AG09309 (cell line): ENCODE measurements around the gene CLPTM1L.

Experiments used
- DNase-seq: peaks from one replicate; pipeline ENCODE4 v3.0.0-alpha.2; 2010; ENCODE audit warnings: low read depth
- H3K4me3 ChIP-seq: 2 replicates; pipeline ENCODE4 v1.5.1; 2011; ENCODE audit warnings: mild to moderate bottlenecking, low read depth, low read length, moderate library complexity; ENCODE audit not compliant: control insufficient read depth
- TF ChIP-seq, protein P1 (sequence below): IDR thresholded peaks from 2 replicates; pipeline ENCODE4 v1.5.1; 2011; ENCODE audit warnings: mild to moderate bottlenecking, low read depth, low read length, inconsistent platforms; ENCODE audit not compliant: insufficient read depth, control insufficient read depth; ENCODE audit errors: missing control alignments

Gene CLPTM1L

DNA sequence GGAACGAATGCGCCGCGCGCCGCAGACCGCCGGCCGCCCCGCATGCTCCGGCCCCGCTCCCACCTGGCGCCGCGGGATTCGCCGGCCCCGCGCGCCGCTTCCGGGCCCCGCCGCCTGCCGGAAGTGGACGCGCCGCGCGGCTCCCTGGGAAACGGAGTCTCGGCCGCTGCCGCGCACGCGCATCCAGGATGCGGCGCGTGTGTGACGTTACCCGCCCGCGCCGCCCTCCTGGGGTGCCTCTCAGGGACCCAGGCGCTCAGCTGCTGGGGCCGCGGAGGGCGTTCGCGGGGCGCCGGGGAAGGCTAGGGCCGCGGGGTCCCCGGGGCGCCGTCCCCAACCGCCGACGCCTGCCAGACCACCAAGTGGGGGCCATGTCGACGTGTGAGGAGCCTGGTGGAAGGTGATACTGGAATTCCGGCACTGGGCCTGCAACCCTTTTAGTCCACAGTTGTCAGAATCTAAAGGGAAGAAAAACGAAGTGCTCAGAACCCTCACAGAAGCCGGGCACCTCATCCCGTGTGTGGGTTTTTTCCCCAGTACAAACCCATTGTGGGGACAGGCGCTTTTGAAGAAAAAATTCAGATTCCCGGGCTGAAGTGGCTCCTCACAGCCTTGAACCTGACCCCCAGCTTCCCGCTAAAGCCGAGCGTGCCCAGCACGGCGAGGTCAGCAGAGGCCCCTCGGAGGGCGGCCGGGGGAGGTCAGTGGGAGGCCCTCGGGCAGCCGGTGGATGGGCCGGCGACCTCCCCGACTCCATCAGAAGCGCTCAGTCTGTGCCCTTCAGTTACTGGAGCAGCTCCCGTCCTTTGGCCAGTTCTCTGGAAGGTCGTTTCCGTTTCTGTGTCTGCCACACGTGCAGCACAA lies at the start of gene CLPTM1L:
TSS of gene CLPTM1L (minus strand) at position 125 of the 864 bp plus-strand sequence. CDS start 258 bp downstream, outside the sequence.
- peak; percentile 33 for DNase-seq
- TF ChIP-seq, protein P1, sequence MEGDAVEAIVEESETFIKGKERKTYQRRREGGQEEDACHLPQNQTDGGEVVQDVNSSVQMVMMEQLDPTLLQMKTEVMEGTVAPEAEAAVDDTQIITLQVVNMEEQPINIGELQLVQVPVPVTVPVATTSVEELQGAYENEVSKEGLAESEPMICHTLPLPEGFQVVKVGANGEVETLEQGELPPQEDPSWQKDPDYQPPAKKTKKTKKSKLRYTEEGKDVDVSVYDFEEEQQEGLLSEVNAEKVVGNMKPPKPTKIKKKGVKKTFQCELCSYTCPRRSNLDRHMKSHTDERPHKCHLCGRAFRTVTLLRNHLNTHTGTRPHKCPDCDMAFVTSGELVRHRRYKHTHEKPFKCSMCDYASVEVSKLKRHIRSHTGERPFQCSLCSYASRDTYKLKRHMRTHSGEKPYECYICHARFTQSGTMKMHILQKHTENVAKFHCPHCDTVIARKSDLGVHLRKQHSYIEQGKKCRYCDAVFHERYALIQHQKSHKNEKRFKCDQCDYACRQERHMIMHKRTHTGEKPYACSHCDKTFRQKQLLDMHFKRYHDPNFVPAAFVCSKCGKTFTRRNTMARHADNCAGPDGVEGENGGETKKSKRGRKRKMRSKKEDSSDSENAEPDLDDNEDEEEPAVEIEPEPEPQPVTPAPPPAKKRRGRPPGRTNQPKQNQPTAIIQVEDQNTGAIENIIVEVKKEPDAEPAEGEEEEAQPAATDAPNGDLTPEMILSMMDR: no peak

DNA sequence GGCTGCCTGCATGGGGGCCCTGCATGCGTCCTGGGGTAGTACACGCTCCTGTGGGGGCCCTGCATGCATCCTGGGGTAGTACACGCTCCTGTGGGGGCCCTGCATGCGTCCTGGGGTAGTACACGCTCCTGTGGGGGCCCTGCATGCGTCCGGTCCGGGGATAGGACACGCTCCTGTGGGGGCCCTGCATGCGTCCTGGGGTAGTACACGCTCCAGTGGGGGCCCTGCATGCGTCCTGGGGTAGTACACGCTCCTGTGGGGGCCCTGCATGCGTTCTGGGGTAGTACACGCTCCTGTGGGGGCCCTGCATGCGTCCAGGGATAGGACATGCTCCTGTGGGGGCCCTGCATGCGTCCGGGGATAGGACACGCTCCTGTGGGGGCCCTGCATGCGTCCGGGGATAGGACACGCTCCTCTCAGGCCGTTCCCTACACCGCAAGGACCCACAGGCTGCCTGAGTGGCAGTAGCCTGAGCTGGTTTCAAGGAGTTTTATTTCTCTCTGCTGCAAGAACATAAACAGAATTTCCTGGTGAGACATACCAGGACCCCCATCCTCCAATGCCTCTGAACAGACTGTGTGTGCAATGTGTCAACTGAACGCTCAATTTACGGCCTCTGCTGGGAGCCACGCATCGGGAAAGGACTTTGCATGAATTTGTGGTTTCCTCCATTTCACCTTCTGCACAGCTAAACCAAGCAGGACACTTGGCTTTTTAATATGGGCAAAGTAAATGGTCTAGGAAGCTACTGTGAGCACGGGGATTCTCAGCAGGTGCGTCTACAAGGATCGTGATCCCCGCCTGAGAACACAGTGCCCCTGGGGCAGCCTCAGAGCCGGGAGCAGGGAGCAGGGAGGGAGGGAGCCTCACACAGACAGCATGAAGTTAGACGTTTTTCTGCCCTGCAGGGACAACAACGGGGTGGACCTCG lies 48.9 kb upstream of the CLPTM1L start:
- DNase-seq: no peak
- no peak overlapping the region for H3K4me3 ChIP-seq

More for the DNA sequence above, at the start of gene CLPTM1L:
- H3K4me3 ChIP-seq: peak within 1 kb of the TSS; percentile 96

GRCh38 chr5:1392801-1393565 lies 48.1 kb upstream of the CLPTM1L start:
- no peak for DNase-seq
- TF ChIP-seq, protein P1: no peak
- no peak overlapping the region for H3K4me3 ChIP-seq

More for the DNA sequence above, 48.9 kb upstream of the CLPTM1L start:
- TF ChIP-seq, protein P1: no peak

- TF ChIP-seq, protein P1: no peak
- no peak for DNase-seq
- H3K4me3 ChIP-seq: no peak overlapping the region
Measured at GRCh38 chr5:1392261-1392660, 47.4 kb upstream of the CLPTM1L start.

DNA sequence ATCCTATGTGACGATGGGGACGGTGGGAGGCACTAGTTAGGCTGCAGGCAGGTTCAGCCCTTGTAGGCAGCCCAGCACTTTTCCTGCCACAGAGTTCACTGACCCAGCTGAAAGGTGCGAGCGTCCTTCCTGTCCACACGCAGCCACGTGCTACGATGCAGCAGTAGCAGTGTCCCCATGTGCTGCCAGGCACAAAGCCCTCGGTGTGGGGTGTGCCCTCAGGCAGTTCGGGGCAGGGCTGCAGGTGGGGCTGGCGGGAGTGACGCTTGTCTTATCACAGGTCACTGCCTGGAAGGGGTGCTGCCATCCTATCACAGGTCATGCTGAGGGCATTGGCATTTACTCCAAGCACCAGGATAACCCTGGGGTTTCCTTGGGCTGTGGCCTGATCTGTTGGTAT lies 46.8 kb upstream of the CLPTM1L start:
- TF ChIP-seq, protein P1: no peak
- H3K4me3 ChIP-seq: no peak overlapping the region
- no peak for DNase-seq

GRCh38 chr5:1390861-1391600 lies 46.1 kb upstream of the CLPTM1L start:
- DNase-seq: no peak
- H3K4me3 ChIP-seq: no peak overlapping the region
- TF ChIP-seq, protein P1: no peak
